ENCODE data around the gene CAMKMT.

CAMKMT gene

GRCh38 chr2:44444881-44445280 lies 83.1 kb downstream of the CAMKMT start:
- DNase-seq (ENCODE audit: low spot score): no peak

GRCh38 chr2:44448860-44449527 lies 87.2 kb downstream of the CAMKMT start:
- no peak for DNase-seq (ENCODE audit: low spot score)

- DNase-seq (ENCODE audit: low spot score): no peak
Observed at GRCh38 chr2:44450082-44450481, 88.3 kb downstream of the CAMKMT start.

GRCh38 chr2:44450806-44451205 lies 89.1 kb downstream of the CAMKMT start:
- DNase-seq (ENCODE audit: low spot score): no peak

- no peak for DNase-seq (ENCODE audit: low spot score)
Observed at GRCh38 chr2:44452069-44452583, 90.4 kb downstream of the CAMKMT start.

GRCh38 chr2:44453259-44453658 lies 91.5 kb downstream of the CAMKMT start:
- DNase-seq (ENCODE audit: low spot score): no peak

GRCh38 chr2:44455877-44456276 lies 94.1 kb downstream of the CAMKMT start:
- no peak for DNase-seq (ENCODE audit: low spot score)

GRCh38 chr2:44456946-44457345 lies 95.2 kb downstream of the CAMKMT start:
- no peak for DNase-seq (ENCODE audit: low spot score)

GRCh38 chr2:44459739-44460138 lies 98.0 kb downstream of the CAMKMT start:
- DNase-seq (ENCODE audit: low spot score): no peak

GRCh38 chr2:44462934-44463849 lies 101.4 kb downstream of the CAMKMT start:
- DNase-seq (ENCODE audit: low spot score): no peak

GRCh38 chr2:44464437-44464836 lies 102.7 kb downstream of the CAMKMT start:
- no peak for DNase-seq (ENCODE audit: low spot score)

GRCh38 chr2:44470151-44470550 lies 108.4 kb downstream of the CAMKMT start:
- DNase-seq (ENCODE audit: low spot score): no peak

- DNase-seq (ENCODE audit: low spot score): no peak
Observed at GRCh38 chr2:44477657-44478414, 116.1 kb downstream of the CAMKMT start.

- DNase-seq (ENCODE audit: low spot score): peak; percentile 88
Observed at GRCh38 chr2:44479127-44479887, 117.6 kb downstream of the CAMKMT start.

GRCh38 chr2:44480068-44480467 lies 118.3 kb downstream of the CAMKMT start:
- DNase-seq (ENCODE audit: low spot score): no peak

GRCh38 chr2:44487052-44487451 lies 125.3 kb downstream of the CAMKMT start:
- no peak for DNase-seq (ENCODE audit: low spot score)

GRCh38 chr2:44490726-44491125 lies 129.0 kb downstream of the CAMKMT start:
- DNase-seq (ENCODE audit: low spot score): no peak

GRCh38 chr2:44494006-44494405 lies 132.3 kb downstream of the CAMKMT start:
- DNase-seq (ENCODE audit: low spot score): no peak

GRCh38 chr2:44495035-44495434 lies 133.3 kb downstream of the CAMKMT start:
- DNase-seq (ENCODE audit: low spot score): no peak

GRCh38 chr2:44495544-44495943 lies 133.8 kb downstream of the CAMKMT start:
- DNase-seq (ENCODE audit: low spot score): no peak

- DNase-seq (ENCODE audit: low spot score): no peak
Observed at GRCh38 chr2:44496130-44496529, 134.4 kb downstream of the CAMKMT start.

GRCh38 chr2:44498551-44498950 lies 136.8 kb downstream of the CAMKMT start:
- no peak for DNase-seq (ENCODE audit: low spot score)
